Panc1 (cell line): ENCODE results near the gene FAM118A. TPM values are rescaled to one million over a fixed set of nuclear protein-coding genes. Genes with fewer than 3 reads are reported as not detected.

Experiments
- ATAC-seq: fragments of 200-7000 bp; cut with Tn5 transposase; 2 replicates; pipeline ENCODE4 v1.9.1; 2020; ENCODE audit warnings: mild to moderate bottlenecking, moderate library complexity
- BruUV-seq: library from RNA; stranded (reverse); fragments of 400-500 nt; replicated peaks from 2 replicates; lab custom pipeline; 2021; lab: Mats Ljungman, UMichigan
- CTCF ChIA-PET: fragments of 300-600 bp; sonication (Branson Sonifier 250); formaldehyde crosslinking; loops from one replicate; lab custom pipeline; 2022; ENCODE audit warnings: antibody characterized with exemption; lab: Charles Lee
- POLR2A ChIA-PET: fragments of 300-600 bp; sonication (Branson Sonifier 250); formaldehyde crosslinking; loops from one replicate; lab custom pipeline; 2022; ENCODE audit warnings: antibody characterized with exemption; lab: Charles Lee
- DNase-seq: peaks from one replicate; pipeline ENCODE4 v3.0.0-alpha.2; 2010; ENCODE audit warnings: low read depth, low spot score
- H3K27ac ChIP-seq: 2 replicates; pipeline ENCODE4 v1.5.1; 2011; ENCODE audit warnings: mild to moderate bottlenecking, low read length, inconsistent platforms
- H3K27me3 ChIP-seq: fragments of 200-500 bp; sonication (Bioruptor generic); 2 replicates; pipeline ENCODE4 v1.6.0; 2014; ENCODE audit warnings: low read length, inconsistent platforms; ENCODE audit not compliant: control insufficient read depth, insufficient read depth
- H3K36me3 ChIP-seq: fragments of 200-500 bp; sonication (Bioruptor generic); 2 replicates; pipeline ENCODE4 v1.5.1; 2014; ENCODE audit warnings: inconsistent platforms, mild to moderate bottlenecking, low read length, moderate library complexity; ENCODE audit not compliant: control insufficient read depth, insufficient read depth
- H3K4me1 ChIP-seq: 2 replicates; pipeline ENCODE4 v1.5.1; 2011; ENCODE audit warnings: inconsistent platforms, mild to moderate bottlenecking, low read length, moderate library complexity; ENCODE audit not compliant: control insufficient read depth, insufficient read depth
- H3K4me3 ChIP-seq, 2 experiments: 2 replicates each; pipeline ENCODE4 v1.5.1; 2011 to 2012; ENCODE audit warnings: low read depth in 2 of 2, low read length in 2 of 2, mild to moderate bottlenecking in 2 of 2, inconsistent platforms in 1 of 2, moderate library complexity in 1 of 2
- H3K9me3 ChIP-seq: fragments of 200-500 bp; sonication (Bioruptor generic); 2 replicates; pipeline ENCODE4 v1.5.1; 2014; ENCODE audit warnings: low read depth, mild to moderate bottlenecking, inconsistent platforms, low read length, moderate library complexity; ENCODE audit not compliant: control insufficient read depth, insufficient read depth
- CTCF ChIP-seq: fragments of 450-650 bp; IDR thresholded peaks from 2 replicates; pipeline ENCODE4 v1.5.1; 2017; ENCODE audit warnings: mild to moderate bottlenecking
- POLR2AphosphoS5 ChIP-seq: IDR thresholded peaks from 2 replicates; pipeline ENCODE4 v1.6.1; 2012; ENCODE audit warnings: mild to moderate bottlenecking, low read depth, low read length, moderate library complexity
- REST ChIP-seq, 2 experiments: IDR thresholded peaks; 2 replicates each; pipeline ENCODE4 v1.6.1; 2011 to 2012; ENCODE audit warnings: low read depth in 2 of 2, control low read depth in 1 of 2, low read length in 1 of 2, mild to moderate bottlenecking in 1 of 2, moderate library complexity in 1 of 2; ENCODE audit not compliant: insufficient read depth in 1 of 2
- SIN3A ChIP-seq: IDR thresholded peaks from 2 replicates; pipeline ENCODE4 v1.6.1; 2012; ENCODE audit warnings: low read depth, mild to moderate bottlenecking, low read length, moderate library complexity, borderline replicate concordance; ENCODE audit not compliant: insufficient read depth
- TCF7L2 ChIP-seq: IDR thresholded peaks from 2 replicates; pipeline ENCODE4 v1.6.1; 2011; ENCODE audit warnings: mild to moderate bottlenecking, low read depth, low read length, inconsistent platforms
- in situ Hi-C: cut with HindIII; loops from 2 replicates; pipeline ENCODE4 v1.10.0; 2016; ENCODE audit warnings: low sequenced_read_pairs, low pct_unique_long_range_greater_than_20kb
- intact Hi-C: fragments of 100-400 bp; cut with micrococcal nuclease; formaldehyde crosslinking; loops from one replicate; pipeline ENCODE4 v1.10.0; 2022; ENCODE audit not compliant: unreplicated experiment
- total RNA-seq: library from RNA; stranded (reverse); gene quantifications from one replicate; pipeline ENCODE4 v1.2.1, GENCODE V29; 2021; ENCODE audit not compliant: unreplicated experiment

FAM118A gene
- total RNA-seq, 1 experiment from 2014 or later: 73.2 TPM

GRCh38 chr22:45321827-45322226 is 12.1 kb downstream of the FAM118A start:
- H3K36me3 ChIP-seq: no peaks in the 10 kb centered on the region; the same call in 1 of the 2 replicates
- DNase-seq: no peak
- intact Hi-C loops: no loop called here
- no TSS peak for BruUV-seq
- in situ Hi-C loops: no loop called here
- no peaks in the 10 kb centered on the region for H3K27me3 ChIP-seq
- no peak overlapping the region for H3K27ac ChIP-seq
- H3K9me3 ChIP-seq: no peaks in the 10 kb centered on the region
- ChIA-PET POLR2A (no interaction called here), CTCF (no interaction called here)
- TF ChIP-seq REST (IDR thresholded peaks at IDR 0.05; ENCODE audit: insufficient read depth in 1 of 2, low read depth in 2 of 2, low read length in 1 of 2): no peak
- no peak for TF ChIP-seq SIN3A
- TF ChIP-seq CTCF: no peak
- TF ChIP-seq TCF7L2: no peak
- peaks cover 9% of the 10 kb centered on the region; the same call in 1 of the 2 replicates for H3K4me1 ChIP-seq
- ATAC-seq: no peak
- no peak overlapping the region for H3K4me3 ChIP-seq

GRCh38 chr22:45322873-45323525 is 13.3 kb downstream of the FAM118A start:
- no peaks in the 10 kb centered on the region for H3K9me3 ChIP-seq
- CTCF ChIA-PET: no interaction called here
- POLR2A ChIA-PET: no interaction called here
- H3K4me3 ChIP-seq: no peak overlapping the region
- in situ Hi-C loops (no loop called here), intact Hi-C loops (no loop called here)
- TF ChIP-seq SIN3A (no peak), REST (IDR thresholded peaks at IDR 0.05; ENCODE audit: insufficient read depth in 1 of 2, low read depth in 2 of 2, low read length in 1 of 2) (no peak), TCF7L2 (no peak), POLR2AphosphoS5 (no peak), CTCF (no peak)
- ATAC-seq (no peak), DNase-seq (no peak)
- peaks cover 6% of the 10 kb centered on the region; the same call in 1 of the 2 replicates for H3K4me1 ChIP-seq
- H3K36me3 ChIP-seq: no peaks in the 10 kb centered on the region; the same call in 1 of the 2 replicates
- no peaks in the 10 kb centered on the region for H3K27me3 ChIP-seq
- no TSS peak for BruUV-seq
- no peak overlapping the region for H3K27ac ChIP-seq
